Liver (tissue), 9 donors: Measurements from ENCODE around the gene NINJ2. TPM values are rescaled to one million over a fixed set of nuclear protein-coding genes. Genes with fewer than 3 reads are reported as not detected.

ENCODE experiments used
- DNase-seq: peaks from one replicate; pipeline ENCODE4 v3.0.0-alpha.2; 2017; ENCODE audit warnings: low spot score
- H3K27ac ChIP-seq, 2 donors: one replicate each; pipeline ENCODE4 v1.7.0; 2013; ENCODE audit warnings: inconsistent platforms in 2 of 2, low read length in 2 of 2, control low read depth in 1 of 2, low read depth in 1 of 2, mild to moderate bottlenecking in 1 of 2
- H3K27me3 ChIP-seq, 4 donors: one replicate each; pipeline versions ENCODE4 v1.6.1 to v1.7.0; 2013; ENCODE audit warnings: low read length in 3 of 4, inconsistent platforms in 1 of 4, mild to moderate bottlenecking in 1 of 4, moderate library complexity in 1 of 4; ENCODE audit not compliant: control insufficient read depth in 4 of 4, insufficient read depth in 4 of 4
- H3K36me3 ChIP-seq, 4 donors: one replicate each; pipeline versions ENCODE4 v1.6.1 to v1.7.0; 2013; ENCODE audit warnings: low read length in 3 of 4, mild to moderate bottlenecking in 3 of 4, low read depth in 1 of 4, moderate library complexity in 1 of 4; ENCODE audit not compliant: control insufficient read depth in 4 of 4, insufficient read depth in 3 of 4
- H3K4me1 ChIP-seq, 4 donors: one replicate each; pipeline versions ENCODE4 v1.6.1 to v1.7.0; 2013; ENCODE audit warnings: low read length in 3 of 4, mild to moderate bottlenecking in 3 of 4, moderate library complexity in 1 of 4; ENCODE audit not compliant: control insufficient read depth in 4 of 4, insufficient read depth in 4 of 4
- H3K4me3 ChIP-seq, 3 donors: one replicate each; pipeline versions ENCODE4 v1.6.1 to v1.7.0; 2013; ENCODE audit warnings: low read length in 3 of 3, control low read depth in 1 of 3, low read depth in 1 of 3, mild to moderate bottlenecking in 1 of 3
- H3K9ac ChIP-seq, 2 donors: one replicate each; pipeline ENCODE4 v1.7.0; 2013; ENCODE audit warnings: low read length in 2 of 2, mild to moderate bottlenecking in 2 of 2, moderate library complexity in 2 of 2, control low read depth in 1 of 2, low read depth in 1 of 2
- H3K9me3 ChIP-seq, 4 donors: one replicate each; pipeline versions ENCODE4 v1.6.1 to v1.7.0; 2013; ENCODE audit warnings: low read length in 3 of 4; ENCODE audit not compliant: control insufficient read depth in 4 of 4
- EGR1 ChIP-seq, 2 donors: IDR thresholded peaks; 2 replicates each; pipeline ENCODE4 v1.6.1; 2016 to 2018; ENCODE audit warnings: antibody characterized with exemption in 2 of 2, low read depth in 2 of 2
- GABPA ChIP-seq, 2 donors: IDR thresholded peaks in 1 of 2; conservative IDR thresholded peaks in 1 of 2; 2 replicates each; pipeline ENCODE4 v1.6.1; 2016; ENCODE audit warnings: antibody characterized with exemption in 2 of 2, mild to moderate bottlenecking in 1 of 2, moderate library complexity in 1 of 2
- HNF4A ChIP-seq, 2 donors: conservative IDR thresholded peaks; 2 replicates each; pipeline ENCODE4 v1.6.1; 2016; ENCODE audit warnings: antibody characterized with exemption in 2 of 2, mild to moderate bottlenecking in 2 of 2
- HNF4G ChIP-seq: IDR thresholded peaks from 2 replicates; pipeline ENCODE4 v1.6.1; 2016; ENCODE audit warnings: antibody characterized with exemption
- RAD21 ChIP-seq, 2 donors: IDR thresholded peaks; 2 replicates each; pipeline ENCODE4 v1.6.1; 2016; ENCODE audit warnings: antibody characterized with exemption in 2 of 2, mild to moderate bottlenecking in 2 of 2
- RXRA ChIP-seq, 2 donors: IDR thresholded peaks; 2 replicates each; pipeline ENCODE4 v1.6.1; 2017 to 2018; ENCODE audit warnings: antibody characterized with exemption in 2 of 2, mild to moderate bottlenecking in 1 of 2
- SP1 ChIP-seq: IDR thresholded peaks from 2 replicates; pipeline ENCODE4 v1.6.1; 2018; ENCODE audit warnings: antibody characterized with exemption, mild to moderate bottlenecking
- TAF1 ChIP-seq: conservative IDR thresholded peaks from 2 replicates; pipeline ENCODE4 v1.6.1; 2016; ENCODE audit warnings: antibody characterized with exemption, mild to moderate bottlenecking
- WGBS: extraction: QIAGEN DNeasy Blood & Tissue Kit; methylation state at CpG from one replicate; pipeline ENCODE4 v1.1.7; 2013; 5-methylcytosine and 5-hydroxymethylcytosine counted together
- polyA plus RNA-seq, 2 donors: library from polyadenylated mRNA; stranded (reverse) in 1 of 2; unstranded in 1 of 2; fragments of 200-250 nt in 1 of 2; fragments of >200 nt in 1 of 2; fragmentation: Nextera tagmentation in 1 of 2; extraction: Ambion mirVana in 1 of 2; gene quantifications; one replicate each; pipeline versions ENCODE4 v1.2.1 to v1.2.3, GENCODE V29; 2013 to 2015
- total RNA-seq, 2 donors: library from RNA; depleted of rRNA; stranded (reverse); fragments of >200 nt; gene quantifications; one replicate each; pipeline ENCODE4 v1.2.3, GENCODE V29; 2014
- TF ChIP-seq, protein P1 (sequence below): IDR thresholded peaks from 2 replicates; pipeline ENCODE4 v1.6.1; 2016; ENCODE audit warnings: antibody characterized with exemption
- TF ChIP-seq, protein P2 (sequence below): IDR thresholded peaks from 2 replicates; pipeline ENCODE4 v1.6.1; 2016; ENCODE audit warnings: antibody characterized with exemption, mild to moderate bottlenecking
- TF ChIP-seq, protein P3 (sequence below): IDR thresholded peaks from 2 replicates; pipeline ENCODE4 v1.6.1; 2016; ENCODE audit warnings: antibody characterized with exemption
- TF ChIP-seq, protein P4 (sequence below): fragments of 150-350 bp; IDR thresholded peaks from 2 replicates; pipeline ENCODE4 v1.5.1; 2017; ENCODE audit warnings: improper control_type of control experiment, low read depth, low read length; ENCODE audit not compliant: missing input control
- TF ChIP-seq, protein P5 (sequence below): IDR thresholded peaks from 2 replicates; pipeline ENCODE4 v1.6.1; 2016; ENCODE audit warnings: antibody characterized with exemption
- donor health status: healthy.
- donor health status: healthy.
- donor health status: healthy.
- donor health status: healthy.
- donor health status: healthy.

The NINJ2 gene
- total and polyA plus RNA-seq, 4 donors, result 6.7 to 16.5 (median 15.4) TPM

- no peaks in the 10 kb centered on the region for H3K36me3 ChIP-seq
- H3K27me3 ChIP-seq, result no peaks in the 10 kb centered on the region
- peak overlapping the region; percentile 78 to 81 for H3K27ac ChIP-seq
- H3K9me3 ChIP-seq, result no peaks in the 10 kb centered on the region
- peaks cover 13 to 36% (median 24%) of the 10 kb centered on the region in 4 donors for H3K4me1 ChIP-seq
- no peak for DNase-seq
- WGBS, result 78% methylated on average over 19 of the region's 19 CpGs
- H3K9ac ChIP-seq, result no peak overlapping the region
- H3K4me3 ChIP-seq, result no peak overlapping the region
- TF ChIP-seq, protein P1, sequence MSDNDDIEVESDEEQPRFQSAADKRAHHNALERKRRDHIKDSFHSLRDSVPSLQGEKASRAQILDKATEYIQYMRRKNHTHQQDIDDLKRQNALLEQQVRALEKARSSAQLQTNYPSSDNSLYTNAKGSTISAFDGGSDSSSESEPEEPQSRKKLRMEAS, result no peak
- TF ChIP-seq EGR1 (IDR thresholded peaks at IDR 0.05; ENCODE audit: low read depth in 2 of 2), result no peak
- no peak for TF ChIP-seq RAD21 (IDR thresholded peaks at IDR 0.05)
- TF ChIP-seq, protein P2, sequence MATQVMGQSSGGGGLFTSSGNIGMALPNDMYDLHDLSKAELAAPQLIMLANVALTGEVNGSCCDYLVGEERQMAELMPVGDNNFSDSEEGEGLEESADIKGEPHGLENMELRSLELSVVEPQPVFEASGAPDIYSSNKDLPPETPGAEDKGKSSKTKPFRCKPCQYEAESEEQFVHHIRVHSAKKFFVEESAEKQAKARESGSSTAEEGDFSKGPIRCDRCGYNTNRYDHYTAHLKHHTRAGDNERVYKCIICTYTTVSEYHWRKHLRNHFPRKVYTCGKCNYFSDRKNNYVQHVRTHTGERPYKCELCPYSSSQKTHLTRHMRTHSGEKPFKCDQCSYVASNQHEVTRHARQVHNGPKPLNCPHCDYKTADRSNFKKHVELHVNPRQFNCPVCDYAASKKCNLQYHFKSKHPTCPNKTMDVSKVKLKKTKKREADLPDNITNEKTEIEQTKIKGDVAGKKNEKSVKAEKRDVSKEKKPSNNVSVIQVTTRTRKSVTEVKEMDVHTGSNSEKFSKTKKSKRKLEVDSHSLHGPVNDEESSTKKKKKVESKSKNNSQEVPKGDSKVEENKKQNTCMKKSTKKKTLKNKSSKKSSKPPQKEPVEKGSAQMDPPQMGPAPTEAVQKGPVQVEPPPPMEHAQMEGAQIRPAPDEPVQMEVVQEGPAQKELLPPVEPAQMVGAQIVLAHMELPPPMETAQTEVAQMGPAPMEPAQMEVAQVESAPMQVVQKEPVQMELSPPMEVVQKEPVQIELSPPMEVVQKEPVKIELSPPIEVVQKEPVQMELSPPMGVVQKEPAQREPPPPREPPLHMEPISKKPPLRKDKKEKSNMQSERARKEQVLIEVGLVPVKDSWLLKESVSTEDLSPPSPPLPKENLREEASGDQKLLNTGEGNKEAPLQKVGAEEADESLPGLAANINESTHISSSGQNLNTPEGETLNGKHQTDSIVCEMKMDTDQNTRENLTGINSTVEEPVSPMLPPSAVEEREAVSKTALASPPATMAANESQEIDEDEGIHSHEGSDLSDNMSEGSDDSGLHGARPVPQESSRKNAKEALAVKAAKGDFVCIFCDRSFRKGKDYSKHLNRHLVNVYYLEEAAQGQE, result no peak
- TF ChIP-seq SP1, result no peak
- no peak for TF ChIP-seq HNF4G
- TF ChIP-seq TAF1, result no peak
- TF ChIP-seq, protein P3, sequence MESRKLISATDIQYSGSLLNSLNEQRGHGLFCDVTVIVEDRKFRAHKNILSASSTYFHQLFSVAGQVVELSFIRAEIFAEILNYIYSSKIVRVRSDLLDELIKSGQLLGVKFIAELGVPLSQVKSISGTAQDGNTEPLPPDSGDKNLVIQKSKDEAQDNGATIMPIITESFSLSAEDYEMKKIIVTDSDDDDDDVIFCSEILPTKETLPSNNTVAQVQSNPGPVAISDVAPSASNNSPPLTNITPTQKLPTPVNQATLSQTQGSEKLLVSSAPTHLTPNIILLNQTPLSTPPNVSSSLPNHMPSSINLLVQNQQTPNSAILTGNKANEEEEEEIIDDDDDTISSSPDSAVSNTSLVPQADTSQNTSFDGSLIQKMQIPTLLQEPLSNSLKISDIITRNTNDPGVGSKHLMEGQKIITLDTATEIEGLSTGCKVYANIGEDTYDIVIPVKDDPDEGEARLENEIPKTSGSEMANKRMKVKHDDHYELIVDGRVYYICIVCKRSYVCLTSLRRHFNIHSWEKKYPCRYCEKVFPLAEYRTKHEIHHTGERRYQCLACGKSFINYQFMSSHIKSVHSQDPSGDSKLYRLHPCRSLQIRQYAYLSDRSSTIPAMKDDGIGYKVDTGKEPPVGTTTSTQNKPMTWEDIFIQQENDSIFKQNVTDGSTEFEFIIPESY, result no peak
These were observed 91.3 kb downstream of the NINJ2 start for GRCh38 chr12:571795-572531.

GRCh38 chr12:570921-571794, 92.1 kb downstream of the NINJ2 start:
- H3K9ac ChIP-seq, result no peak overlapping the region

More at GRCh38 chr12:570921-571794, 92.1 kb downstream of the NINJ2 start:
- DNase-seq, result no peak
- H3K4me3 ChIP-seq, result peak overlapping the region; percentile 54 to 72 (median 57)
- H3K27me3 ChIP-seq, result no peaks in the 10 kb centered on the region
- H3K36me3 ChIP-seq, result no peaks in the 10 kb centered on the region
- WGBS, result 37% methylated on average over 22 of the region's 22 CpGs
- H3K27ac ChIP-seq, result peak overlapping the region; percentile 78 to 81
- H3K4me1 ChIP-seq, result peaks cover 8 to 29% (median 17%) of the 10 kb centered on the region in 4 donors
- TF ChIP-seq, protein P4, sequence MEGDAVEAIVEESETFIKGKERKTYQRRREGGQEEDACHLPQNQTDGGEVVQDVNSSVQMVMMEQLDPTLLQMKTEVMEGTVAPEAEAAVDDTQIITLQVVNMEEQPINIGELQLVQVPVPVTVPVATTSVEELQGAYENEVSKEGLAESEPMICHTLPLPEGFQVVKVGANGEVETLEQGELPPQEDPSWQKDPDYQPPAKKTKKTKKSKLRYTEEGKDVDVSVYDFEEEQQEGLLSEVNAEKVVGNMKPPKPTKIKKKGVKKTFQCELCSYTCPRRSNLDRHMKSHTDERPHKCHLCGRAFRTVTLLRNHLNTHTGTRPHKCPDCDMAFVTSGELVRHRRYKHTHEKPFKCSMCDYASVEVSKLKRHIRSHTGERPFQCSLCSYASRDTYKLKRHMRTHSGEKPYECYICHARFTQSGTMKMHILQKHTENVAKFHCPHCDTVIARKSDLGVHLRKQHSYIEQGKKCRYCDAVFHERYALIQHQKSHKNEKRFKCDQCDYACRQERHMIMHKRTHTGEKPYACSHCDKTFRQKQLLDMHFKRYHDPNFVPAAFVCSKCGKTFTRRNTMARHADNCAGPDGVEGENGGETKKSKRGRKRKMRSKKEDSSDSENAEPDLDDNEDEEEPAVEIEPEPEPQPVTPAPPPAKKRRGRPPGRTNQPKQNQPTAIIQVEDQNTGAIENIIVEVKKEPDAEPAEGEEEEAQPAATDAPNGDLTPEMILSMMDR, result no peak
- TF ChIP-seq SP1 (no peak), RAD21 (IDR thresholded peaks at IDR 0.05) (no peak), RXRA (IDR thresholded peaks at IDR 0.05) (peak in 1 of 2 donors; percentile 38), GABPA (IDR thresholded peaks at IDR 0.05 in 1 of 2, conservative IDR thresholded peaks at IDR 0.05 in 1 of 2) (no peak), HNF4A (conservative IDR thresholded peaks at IDR 0.05) (peak; percentile 8 to 32)
- TF ChIP-seq, protein P3, result no peak
- TF ChIP-seq, protein P2, result no peak
- TF ChIP-seq, protein P5, sequence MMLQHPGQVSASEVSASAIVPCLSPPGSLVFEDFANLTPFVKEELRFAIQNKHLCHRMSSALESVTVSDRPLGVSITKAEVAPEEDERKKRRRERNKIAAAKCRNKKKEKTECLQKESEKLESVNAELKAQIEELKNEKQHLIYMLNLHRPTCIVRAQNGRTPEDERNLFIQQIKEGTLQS, result no peak
- TF ChIP-seq, protein P1, result no peak
- no peaks in the 10 kb centered on the region for H3K9me3 ChIP-seq
